HG03139 (cell line): ENCODE data around the gene SDS.

ENCODE experiments used
- ATAC-seq: cut with Tn5 transposase; IDR thresholded peaks from one replicate; pipeline ENCODE4 v1.9.1; 2021; ENCODE audit not compliant: unreplicated experiment

SDS gene

DNA sequence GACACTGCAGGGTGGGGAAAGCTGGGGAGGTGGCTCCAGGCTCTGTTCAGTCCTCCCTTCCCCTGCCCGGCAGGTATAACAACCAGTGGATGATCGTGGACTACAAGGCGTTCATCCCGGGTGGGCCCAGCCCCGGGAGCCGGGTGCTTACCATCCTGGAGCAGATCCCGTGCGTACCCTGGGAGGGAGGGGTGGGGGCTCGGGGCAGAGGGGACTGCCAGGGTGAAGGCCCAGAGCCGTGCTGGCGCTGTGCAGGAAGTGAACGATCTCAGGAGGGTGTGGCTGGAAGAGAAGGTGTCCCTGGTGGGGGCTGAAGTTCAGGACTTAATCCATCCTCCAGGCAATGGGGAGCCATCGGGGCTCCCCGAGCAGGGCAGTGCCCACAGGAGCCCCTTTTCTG lies 18.9 kb downstream of the SDS start:
- ATAC-seq, result no peak

DNA sequence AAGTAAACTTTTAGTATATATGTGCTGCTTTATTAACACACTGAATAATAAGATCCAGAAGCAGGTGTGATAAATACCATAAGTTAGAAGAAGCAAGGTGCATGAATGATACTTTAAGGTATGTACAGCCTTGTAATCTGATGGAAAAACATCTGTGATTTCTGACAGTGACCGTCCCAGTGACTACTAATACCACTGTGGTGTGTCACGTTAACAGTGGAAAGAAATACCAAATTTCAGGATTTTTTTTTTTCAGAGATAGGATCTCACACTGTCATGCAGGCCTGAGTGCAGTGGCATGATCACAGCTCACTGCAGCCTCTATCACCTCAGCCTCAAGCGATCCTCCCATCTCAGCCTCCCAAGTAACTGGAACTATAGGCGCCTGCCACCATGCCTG lies 21.5 kb downstream of the SDS start:
- ATAC-seq, result no peak

DNA sequence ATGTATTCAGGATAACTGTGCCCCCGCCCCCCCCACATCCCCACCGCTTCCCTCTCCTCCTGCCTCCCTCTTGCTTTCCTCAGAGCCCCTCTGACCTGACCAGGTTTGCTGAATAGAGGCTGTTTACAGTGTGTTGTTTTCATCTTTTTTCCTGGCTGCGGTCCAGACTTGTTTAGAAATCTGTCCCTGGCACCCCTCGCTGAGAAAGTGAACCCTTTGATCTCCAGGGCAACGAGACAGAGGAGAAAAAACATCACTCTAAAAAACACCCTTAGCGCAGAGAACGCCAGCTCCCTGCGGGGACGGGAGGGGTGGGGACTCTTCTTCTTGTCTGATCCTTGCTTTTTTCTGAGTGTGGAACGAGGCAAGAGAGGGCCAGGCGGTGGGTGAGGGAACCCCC lies 22.5 kb downstream of the SDS start:
- ATAC-seq, result no peak

DNA sequence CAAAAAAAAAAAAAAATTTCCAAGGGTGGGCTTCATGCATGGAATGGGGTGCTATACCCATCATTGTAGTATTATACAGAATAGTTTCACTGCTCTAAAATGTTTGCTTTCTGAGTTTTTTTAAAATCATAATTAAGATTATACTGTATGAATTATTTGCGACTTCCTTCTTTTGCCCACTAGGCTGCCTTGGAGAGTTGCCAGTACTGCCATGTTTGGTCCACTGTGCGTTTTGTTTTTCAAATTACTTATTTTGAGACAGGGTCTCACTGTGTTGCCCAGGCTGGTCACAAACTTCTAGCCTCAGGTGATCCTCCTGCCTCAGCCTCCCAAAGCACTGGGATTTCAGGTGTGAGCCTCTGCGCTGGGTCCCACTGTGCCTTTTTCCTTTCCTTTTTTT lies 25.4 kb downstream of the SDS start:
- ATAC-seq, result no peak

DNA sequence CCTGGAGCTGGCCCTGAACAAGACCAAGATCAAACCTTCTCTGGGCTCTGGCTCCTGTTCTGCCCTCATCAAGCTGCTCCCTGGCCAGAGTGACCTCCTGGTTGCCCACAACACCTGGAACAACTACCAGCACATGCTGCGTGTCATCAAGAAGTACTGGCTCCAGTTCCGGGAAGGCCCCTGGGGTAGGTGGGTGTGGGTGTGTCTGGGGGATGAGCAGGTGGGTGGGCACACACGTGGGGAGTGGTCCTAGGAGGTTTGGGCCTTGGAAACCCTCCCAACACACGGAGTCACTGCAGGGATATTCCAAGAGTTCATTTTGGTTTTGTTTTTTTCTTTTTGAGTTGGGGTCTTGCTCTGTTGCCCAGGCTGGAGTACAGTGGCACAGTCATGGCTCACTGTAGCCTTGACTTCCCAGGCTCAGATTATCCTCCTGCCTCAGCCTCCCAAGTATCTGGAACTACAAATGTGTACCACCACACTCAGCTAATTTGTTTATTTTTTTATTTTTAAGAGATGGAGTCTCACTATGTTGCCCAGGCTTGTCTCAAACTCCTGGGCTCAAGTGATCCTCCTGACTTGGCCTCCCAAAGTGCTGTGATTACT lies 28.8 kb downstream of the SDS start:
- no peak for ATAC-seq

DNA sequence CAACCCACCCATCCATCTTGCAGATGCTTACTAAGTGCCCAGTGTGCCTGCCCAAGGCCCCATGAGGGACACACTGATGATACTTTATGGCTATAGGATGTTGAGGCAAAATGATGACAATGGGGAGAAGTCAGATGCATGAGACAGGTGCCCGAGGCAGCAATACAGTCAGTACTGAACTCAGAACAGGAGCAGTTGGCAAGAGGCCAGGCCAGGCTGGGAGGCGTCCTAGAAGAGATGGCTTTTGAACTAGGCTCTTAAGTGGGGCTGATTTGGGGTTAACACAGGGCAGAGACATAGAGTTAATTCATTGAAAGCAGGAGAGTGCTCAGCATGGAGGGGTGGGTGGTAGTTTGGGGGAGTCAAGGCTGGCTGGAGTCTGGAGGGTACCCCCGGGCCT lies 29.7 kb downstream of the SDS start:
- ATAC-seq, result no peak

DNA sequence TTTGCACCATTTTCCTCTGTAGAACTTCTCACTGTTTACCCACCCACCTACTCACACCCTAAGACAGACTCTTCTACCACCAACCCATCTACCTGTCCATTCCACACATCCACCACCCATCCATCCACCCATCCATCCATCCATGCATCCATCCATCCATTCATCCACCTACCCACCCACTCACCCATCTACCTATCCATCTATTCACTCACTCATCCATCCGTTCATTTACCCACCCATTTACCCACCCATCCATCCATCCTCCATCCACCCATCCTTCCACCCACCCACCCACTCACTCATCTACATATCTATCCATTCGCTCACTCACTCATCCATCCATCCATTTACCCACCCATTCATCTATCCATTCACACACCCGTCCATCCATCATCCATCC lies 30.2 kb downstream of the SDS start:
- no peak for ATAC-seq

DNA sequence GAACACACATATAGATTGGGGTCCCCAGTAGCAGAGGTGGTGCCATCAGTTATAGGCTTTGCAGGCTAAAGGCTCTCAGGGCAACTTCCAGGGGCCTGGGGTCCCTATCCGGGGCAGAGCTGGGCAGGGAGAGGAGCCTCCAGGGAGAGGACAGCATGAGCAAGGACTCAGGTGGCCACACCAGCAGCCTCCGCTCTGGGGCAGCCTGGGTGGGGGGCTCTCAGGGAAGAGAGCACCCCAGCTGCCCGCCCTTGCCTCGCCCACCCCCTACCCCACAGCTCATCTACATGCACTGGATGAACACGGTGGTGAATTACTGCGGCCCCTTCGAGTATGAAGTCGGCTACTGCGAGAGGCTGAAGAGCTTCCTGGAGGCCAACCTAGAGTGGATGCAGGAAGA lies 31.3 kb downstream of the SDS start:
- no peak for ATAC-seq

DNA sequence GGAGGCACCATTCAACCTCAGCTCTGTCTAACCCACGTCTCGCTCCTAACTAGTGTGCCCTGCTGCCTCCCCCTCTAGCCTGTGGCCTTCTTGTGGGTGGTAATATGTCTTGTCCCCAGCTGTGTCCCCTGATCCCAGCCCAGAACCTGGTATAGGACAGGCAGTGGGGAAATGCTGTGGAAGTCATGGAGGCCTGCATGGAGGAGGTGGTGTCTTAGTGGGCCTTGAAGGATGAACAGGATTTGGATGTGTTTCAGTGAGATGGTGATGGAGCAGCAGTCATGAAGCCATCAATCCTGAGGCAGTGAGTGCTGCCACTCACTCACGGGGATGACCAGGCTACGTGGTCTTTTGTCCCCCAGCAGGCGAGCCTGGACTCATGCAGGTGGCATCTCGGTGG lies 31.9 kb downstream of the SDS start:
- ATAC-seq, result no peak

DNA sequence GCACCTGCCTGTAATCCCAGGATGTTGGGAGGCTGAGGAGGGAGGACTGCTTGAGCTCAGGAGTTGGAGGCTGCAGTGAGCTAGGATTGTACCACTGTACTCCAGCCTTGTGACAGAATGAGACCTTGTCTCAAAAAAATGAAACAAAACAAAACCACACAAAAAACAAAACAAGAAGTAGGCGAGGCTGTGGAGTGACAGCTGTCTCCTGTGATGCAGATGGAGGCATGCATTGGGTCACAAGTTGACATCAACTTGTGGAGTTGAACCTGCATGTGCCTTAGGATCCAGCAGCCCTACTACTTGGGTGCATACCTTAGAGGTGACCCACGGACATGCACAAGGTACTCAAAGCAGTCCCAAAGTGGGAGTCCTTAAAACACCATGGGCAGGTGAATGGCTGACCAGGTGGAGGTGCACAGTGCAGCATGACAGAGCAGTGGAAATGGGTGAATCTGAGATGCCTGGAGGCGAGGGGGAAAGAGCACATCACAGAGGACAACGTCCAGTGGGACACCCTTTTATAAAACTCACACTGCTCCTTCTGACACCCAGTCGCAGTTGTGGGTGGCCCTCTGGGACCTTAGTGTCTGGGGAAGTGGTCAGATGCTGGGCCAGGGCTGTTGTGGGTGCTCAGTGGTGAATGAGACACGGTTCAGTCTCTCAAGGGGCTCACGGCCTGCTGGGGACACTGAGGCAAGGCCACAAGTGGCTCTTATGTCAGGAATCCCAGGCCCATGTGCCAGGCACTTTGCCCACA lies 32.6 kb downstream of the SDS start:
- no peak for ATAC-seq

DNA sequence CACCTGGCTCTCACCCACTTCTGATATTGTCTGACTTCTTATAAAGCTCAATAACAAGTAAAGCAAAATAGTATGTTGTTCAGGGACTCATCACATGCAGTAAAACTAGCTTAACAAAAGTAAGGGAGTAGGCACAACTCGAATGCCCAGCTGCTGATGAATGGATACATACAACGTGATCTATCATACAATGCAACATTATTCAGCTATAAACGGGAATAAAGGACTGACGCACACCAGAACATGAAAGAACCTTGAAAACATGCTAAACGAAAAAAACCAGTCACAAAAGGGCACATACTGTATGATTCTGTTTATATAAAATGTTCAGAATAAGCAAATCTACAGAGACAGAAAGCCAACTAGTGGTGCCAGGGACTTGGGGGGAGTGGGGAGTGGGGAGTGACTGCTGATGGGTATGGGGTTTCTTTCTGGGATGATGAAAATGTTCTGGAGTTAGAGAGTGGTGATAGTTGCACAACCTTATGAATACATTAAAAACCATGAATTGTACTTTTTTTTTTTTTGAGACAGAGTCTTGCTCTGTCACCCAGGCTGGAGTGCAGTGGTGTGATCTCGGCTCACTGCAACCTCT lies 34.2 kb downstream of the SDS start:
- ATAC-seq, result no peak

DNA sequence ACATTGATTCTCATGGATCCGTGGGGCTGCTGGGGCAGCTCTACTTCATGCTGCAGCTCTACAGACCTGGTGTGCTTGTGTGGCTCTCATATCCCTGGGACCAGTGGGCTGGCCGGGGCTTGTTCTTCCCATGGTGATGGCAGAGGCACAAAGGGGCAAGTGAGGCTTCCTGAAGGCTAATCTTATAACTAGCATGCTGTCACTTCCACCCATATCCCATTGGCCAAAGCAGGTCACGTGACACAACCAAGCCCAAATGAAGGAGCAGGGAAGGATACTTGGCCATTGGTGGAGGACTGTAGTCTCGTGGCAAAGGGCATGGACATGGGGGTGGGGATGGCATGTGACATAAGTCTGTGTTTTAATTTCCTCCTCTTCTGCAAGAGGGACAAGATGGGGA lies 35.4 kb downstream of the SDS start:
- no peak for ATAC-seq

DNA sequence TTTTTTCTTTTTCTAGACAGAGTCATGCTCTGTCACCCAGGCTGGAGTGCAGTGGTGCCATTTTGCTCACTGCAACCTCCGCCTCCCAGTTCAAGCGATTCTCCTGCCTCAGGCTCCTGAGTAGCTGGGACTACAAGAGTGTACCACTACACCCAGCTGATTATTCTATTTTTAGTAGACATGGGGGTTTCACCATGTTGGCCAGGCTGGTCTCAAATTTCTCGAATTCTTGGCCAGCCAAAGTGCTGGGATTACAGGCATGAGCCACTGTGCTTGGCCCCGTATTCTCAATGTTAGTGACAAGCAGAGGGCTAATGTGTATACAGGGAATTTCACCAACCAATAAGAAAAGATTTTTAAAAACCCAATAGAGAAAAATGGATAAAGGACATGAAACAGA lies 36.9 kb downstream of the SDS start:
- no peak for ATAC-seq

DNA sequence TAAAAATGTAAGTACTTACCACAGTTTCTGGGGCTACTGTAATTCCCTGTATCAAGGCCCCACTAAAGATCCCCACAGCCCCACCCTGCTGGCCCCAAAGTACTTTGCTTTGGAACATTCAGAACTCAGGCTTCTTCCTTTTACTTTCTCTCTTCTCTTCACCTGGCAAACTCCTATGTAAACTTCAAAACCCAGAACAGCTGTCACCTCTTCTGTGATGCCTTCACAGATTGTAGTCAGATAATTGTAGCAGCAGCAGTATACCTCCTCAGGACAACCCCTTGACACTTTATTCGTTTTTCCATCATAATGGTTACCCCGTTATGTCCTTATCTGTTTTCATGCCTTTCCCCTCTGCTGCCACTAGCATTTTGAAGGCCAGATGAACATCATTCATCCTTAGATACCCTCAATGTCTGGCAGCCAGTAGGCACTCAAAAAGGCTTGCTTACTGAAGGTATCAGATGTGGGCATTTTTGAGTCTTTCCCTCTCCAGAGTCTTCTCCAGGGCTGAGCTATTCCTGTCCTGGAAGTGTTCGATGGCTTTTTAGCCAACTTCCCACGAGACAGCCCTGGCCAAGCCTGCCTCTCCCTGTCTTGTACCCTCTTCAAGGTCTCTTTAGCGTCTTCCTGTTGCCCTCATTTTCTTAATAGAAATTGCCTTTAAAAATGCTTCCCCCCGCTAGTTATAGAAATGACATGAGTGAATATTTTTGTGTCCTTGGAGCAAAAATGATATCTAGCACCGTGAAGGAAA lies 37.9 kb downstream of the SDS start:
- no peak for ATAC-seq

DNA sequence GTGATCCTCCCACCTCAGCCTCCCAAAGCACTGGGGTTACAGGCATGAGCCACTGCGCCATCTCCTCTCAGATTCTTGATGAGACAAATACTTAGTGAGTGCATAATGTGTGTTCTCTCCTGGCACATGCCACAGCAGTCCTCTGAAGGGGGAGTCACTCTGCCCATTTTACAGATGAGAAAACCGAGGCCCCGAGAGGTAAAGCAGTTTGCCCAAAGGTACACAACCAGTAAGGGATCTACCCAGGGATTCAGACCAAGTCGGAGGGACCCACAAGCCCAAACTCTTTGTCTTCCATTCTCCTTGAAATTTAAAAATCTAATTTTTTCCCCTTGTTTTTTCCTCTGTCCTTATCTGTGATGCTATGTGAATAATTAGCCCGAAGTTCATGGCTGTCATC lies 39.0 kb downstream of the SDS start:
- ATAC-seq, result no peak

DNA sequence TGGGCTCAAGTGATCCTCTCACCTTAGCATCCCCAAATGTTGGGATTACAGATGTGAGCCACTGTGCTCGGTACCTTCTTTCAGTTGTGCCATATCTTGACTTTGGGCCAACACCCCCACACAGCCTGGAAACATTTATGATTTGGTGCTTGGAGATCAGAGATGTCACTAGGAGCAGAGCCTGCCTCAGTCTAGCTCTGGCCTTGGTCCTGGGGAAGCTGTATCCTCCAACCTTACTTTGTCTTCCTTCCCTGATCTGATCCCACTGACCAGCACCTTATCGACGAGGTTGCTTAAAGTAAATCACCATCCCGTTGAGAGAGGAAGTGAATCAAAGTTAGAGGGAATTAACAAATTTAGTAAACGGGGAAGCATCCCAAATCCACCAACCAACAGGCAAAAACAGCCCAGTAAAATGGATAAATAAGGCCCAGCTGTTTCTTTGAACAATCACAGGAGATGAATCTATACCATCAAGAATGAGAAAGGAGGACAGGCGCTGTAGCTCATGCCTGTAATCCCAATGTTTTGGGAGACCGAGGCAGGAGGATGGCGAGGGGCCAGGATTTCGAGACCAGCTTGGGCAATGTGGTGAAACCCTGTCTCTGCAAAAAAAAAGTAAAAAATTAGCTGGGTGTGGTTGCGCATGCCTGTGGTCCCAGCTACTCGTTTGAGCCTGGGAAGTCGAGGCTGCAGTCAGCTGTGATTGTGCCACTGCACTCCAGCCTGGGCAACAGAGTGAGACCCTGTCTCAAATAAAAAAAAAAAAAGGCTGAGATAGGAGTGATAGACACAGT lies 41.9 kb downstream of the SDS start:
- no peak for ATAC-seq

DNA sequence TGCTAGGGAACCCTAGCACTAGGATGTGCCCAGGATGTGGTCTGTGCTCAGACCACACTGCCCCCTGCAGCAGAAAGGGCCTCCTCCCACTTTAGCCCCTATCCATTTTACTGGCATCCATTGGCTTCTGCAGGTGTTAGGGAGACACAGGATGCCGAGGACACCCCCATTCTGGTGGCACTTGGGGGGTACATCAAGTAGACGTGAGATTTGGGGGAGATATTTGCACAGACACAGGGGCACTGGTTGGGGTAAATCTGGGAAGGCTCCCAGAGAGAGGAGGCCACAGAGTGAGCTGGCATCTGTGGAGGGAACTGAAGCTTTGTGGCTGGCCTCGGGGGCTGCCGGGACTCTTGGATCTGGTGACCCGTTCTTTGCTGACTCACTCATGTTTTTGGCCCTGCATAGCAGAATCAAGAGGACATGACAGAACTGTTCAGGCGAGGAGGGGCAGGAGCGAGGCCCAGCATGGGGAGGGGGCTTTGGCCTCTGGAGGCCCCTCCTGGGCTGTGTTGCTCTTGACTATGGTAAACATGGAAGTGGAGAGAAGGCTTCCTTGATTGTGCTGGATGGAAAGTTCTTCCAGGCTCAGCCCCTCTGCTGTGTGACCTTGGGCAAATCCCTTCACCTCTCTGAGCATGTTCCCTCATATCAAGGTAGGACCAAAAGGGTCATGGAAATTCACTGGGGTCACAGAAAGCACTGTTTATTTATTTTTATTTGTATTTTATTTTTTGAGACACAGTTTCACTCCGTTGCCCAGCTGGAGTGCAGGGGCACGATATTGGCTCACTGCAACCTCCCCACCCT lies 43.5 kb downstream of the SDS start:
- ATAC-seq, result no peak

DNA sequence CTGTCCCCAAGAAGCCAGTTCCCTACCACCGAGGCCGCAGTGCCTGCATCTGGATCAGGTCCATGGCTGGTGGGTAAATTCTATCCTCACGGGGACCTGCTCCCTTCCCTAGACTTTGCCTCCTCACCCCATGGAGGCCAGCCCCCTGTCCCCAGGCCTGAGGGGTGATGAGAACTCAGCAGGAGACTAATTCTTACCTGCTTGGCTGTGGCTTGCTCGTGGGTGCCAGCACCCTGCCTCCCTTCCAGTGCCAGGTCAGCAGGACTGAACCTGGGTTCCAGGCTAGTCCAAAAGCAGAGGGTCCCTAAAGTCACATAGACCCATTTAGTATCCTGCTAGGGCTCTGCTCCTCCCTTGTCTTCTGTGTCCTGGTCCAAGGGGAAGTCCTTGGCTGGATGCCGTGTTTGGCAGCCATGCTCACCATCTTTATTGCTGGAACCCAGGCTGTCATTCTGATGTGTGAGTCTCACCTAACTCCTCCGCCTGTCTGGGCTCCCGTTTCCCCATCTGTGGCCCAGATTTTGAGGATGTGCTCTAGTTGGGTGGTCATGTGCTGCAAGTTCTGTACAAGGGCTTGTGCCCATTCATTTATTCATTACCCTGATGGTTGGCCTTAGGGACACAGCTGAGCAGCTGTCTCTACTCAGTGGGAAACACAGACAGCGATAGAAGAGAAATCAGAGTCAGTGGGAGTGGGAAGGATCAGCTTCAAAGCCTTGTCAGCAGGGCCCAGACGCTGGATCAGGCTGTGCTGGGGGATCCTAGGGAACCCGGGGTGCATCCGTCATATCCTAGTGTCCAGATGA lies 44.4 kb downstream of the SDS start:
- ATAC-seq, result peak; percentile 18

DNA sequence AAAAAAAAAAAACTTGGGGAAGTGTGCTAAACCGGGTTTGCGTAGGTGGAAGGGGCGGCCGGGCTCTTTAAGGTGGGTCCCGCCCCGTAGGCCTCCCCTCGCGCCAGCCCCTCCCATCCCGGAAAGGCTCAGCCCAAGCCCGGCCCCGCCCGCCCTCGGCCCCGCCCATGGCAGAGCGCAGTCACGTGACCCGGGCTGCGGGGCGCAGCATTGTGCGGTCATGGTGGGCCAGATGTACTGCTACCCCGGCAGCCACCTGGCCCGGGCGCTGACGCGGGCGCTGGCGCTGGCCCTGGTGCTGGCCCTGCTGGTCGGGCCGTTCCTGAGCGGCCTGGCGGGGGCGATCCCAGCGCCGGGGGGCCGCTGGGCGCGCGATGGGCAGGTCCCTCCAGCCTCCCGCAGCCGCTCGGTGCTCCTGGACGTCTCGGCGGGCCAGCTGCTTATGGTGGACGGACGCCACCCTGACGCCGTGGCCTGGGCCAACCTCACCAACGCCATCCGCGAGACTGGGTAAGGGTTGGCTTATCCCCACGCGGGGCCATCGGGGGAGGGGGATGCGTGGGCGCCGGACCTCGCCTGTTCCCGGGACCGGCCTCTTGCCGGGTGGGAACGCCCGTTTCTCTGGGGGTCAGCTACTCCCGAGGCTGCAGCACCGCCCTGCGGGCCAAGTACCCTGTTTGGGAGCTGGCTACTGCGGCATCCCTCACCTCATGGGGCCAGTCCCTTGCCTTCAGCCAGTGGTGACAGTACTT lies 45.1 kb downstream of the SDS start, which contains the start of gene PLBD2:
Gene PLBD2, plus strand, starts transcription at position 207 of the 752 bp plus-strand sequence. Its CDS starts 14 bp downstream, at position 221.
- peak; percentile 88 for ATAC-seq
